A549 (cell line): ENCODE data around the gene GNPAT.

ENCODE experiments used
- NR3C1 ChIP-seq: fragments of >200 bp; sonication (Bioruptor Twin); formaldehyde crosslinking; IDR thresholded peaks from 3 replicates; pipeline ENCODE4 v1.6.1; 2017
- RARB ChIP-seq: fragments of 250-450 bp; sonication (Bioruptor Pico); IDR thresholded peaks from 2 replicates; pipeline ENCODE4 v1.8.0; 2021; ENCODE audit warnings: mild to moderate bottlenecking, moderate library complexity

- TF ChIP-seq NR3C1 (no peak), RARB (CRISPR knock-in tag) (no peak)
Observed at GRCh38 chr1:231326248-231326647, 85.2 kb downstream of the GNPAT start.
